ENCODE results near the gene RHBDL3. TPM values are rescaled to one million over a fixed set of nuclear protein-coding genes. Genes with fewer than 3 reads are reported as not detected.
"Not testable (repeated sequence)": the region's sequence is repeated elsewhere in the genome, so short reads cannot be mapped to it uniquely, and the experiment has no call there.

The RHBDL3 gene
- total RNA-seq, 1 donor from 2014 or later: 0.50 TPM

GRCh38 chr17:32307658-32308057 lies 42.0 kb downstream of the RHBDL3 start:
- Mint-ChIP-seq H3K27me3 (peaks cover 8% of the 10 kb centered on the region), H3K4me1 (ENCODE audit: low read depth) (peaks cover 22% of the 10 kb centered on the region), H3K4me3 (ENCODE audit: low read depth) (no peak overlapping the region), H3K9me3 (ENCODE audit: low read depth) (no peaks in the 10 kb centered on the region), H3K27ac (no peak overlapping the region), H3K36me3 (ENCODE audit: insufficient read depth) (no peaks in the 10 kb centered on the region)
- no peak for TF ChIP-seq CTCF (IDR thresholded peaks at IDR 0.05; ENCODE audit: unreplicated experiment)
- DNase-seq (ENCODE audit: low spot score, unreplicated experiment): no peak

GRCh38 chr17:32311028-32311536 lies 45.5 kb downstream of the RHBDL3 start:
- no peak for DNase-seq (ENCODE audit: low spot score, unreplicated experiment)
- no peaks in the 10 kb centered on the region for H3K36me3 Mint-ChIP-seq (ENCODE audit: insufficient read depth)
- TF ChIP-seq CTCF (IDR thresholded peaks at IDR 0.05; ENCODE audit: unreplicated experiment): no peak
- peaks cover 17% of the 10 kb centered on the region for H3K27me3 Mint-ChIP-seq
- no peak overlapping the region for H3K27ac Mint-ChIP-seq
- H3K4me1 Mint-ChIP-seq (ENCODE audit: low read depth): peaks cover 10% of the 10 kb centered on the region
- no peaks in the 10 kb centered on the region for H3K9me3 Mint-ChIP-seq (ENCODE audit: low read depth)
- no peak overlapping the region for H3K4me3 Mint-ChIP-seq (ENCODE audit: low read depth)

- H3K27me3 Mint-ChIP-seq: peaks cover 17% of the 10 kb centered on the region
- TF ChIP-seq CTCF (IDR thresholded peaks at IDR 0.05; ENCODE audit: unreplicated experiment): no peak
- DNase-seq (ENCODE audit: low spot score, unreplicated experiment): no peak
- H3K9me3 Mint-ChIP-seq (ENCODE audit: low read depth): no peaks in the 10 kb centered on the region
- H3K4me1 Mint-ChIP-seq (ENCODE audit: low read depth): peaks cover 9% of the 10 kb centered on the region
- H3K4me3 Mint-ChIP-seq (ENCODE audit: low read depth): no peak overlapping the region
- H3K27ac Mint-ChIP-seq: no peak overlapping the region
- H3K36me3 Mint-ChIP-seq (ENCODE audit: insufficient read depth): no peaks in the 10 kb centered on the region
Observed at GRCh38 chr17:32314636-32315035, 49.0 kb downstream of the RHBDL3 start.

GRCh38 chr17:32315171-32315570 lies 49.5 kb downstream of the RHBDL3 start:
- H3K27ac Mint-ChIP-seq: no peak overlapping the region
- no peak for DNase-seq (ENCODE audit: low spot score, unreplicated experiment)
- H3K9me3 Mint-ChIP-seq (ENCODE audit: low read depth): no peaks in the 10 kb centered on the region
- no peak overlapping the region for H3K4me3 Mint-ChIP-seq (ENCODE audit: low read depth)
- peaks cover 9% of the 10 kb centered on the region for H3K4me1 Mint-ChIP-seq (ENCODE audit: low read depth)
- TF ChIP-seq CTCF (IDR thresholded peaks at IDR 0.05; ENCODE audit: unreplicated experiment): no peak
- H3K27me3 Mint-ChIP-seq: peaks cover 17% of the 10 kb centered on the region
- no peaks in the 10 kb centered on the region for H3K36me3 Mint-ChIP-seq (ENCODE audit: insufficient read depth)

GRCh38 chr17:32316653-32317052 lies 51.0 kb downstream of the RHBDL3 start:
- H3K9me3 Mint-ChIP-seq (ENCODE audit: low read depth); H3K4me1 Mint-ChIP-seq (ENCODE audit: low read depth); H3K27ac Mint-ChIP-seq: not testable (repeated sequence)

GRCh38 chr17:32317353-32317752 lies 51.7 kb downstream of the RHBDL3 start:
- H3K36me3 Mint-ChIP-seq (ENCODE audit: insufficient read depth): no peaks in the 10 kb centered on the region
- no peak for TF ChIP-seq CTCF (IDR thresholded peaks at IDR 0.05; ENCODE audit: unreplicated experiment)
- no peaks in the 10 kb centered on the region for H3K9me3 Mint-ChIP-seq (ENCODE audit: low read depth)
- H3K4me1 Mint-ChIP-seq (ENCODE audit: low read depth): peaks cover 6% of the 10 kb centered on the region
- peaks cover 9% of the 10 kb centered on the region for H3K27me3 Mint-ChIP-seq
- DNase-seq (ENCODE audit: low spot score, unreplicated experiment): no peak
- no peak overlapping the region for H3K4me3 Mint-ChIP-seq (ENCODE audit: low read depth)
- H3K27ac Mint-ChIP-seq: no peak overlapping the region

More at GRCh38 chr17:32316653-32317052, 51.0 kb downstream of the RHBDL3 start:
- DNase-seq (ENCODE audit: low spot score, unreplicated experiment); H3K4me3 Mint-ChIP-seq (ENCODE audit: low read depth); H3K36me3 Mint-ChIP-seq (ENCODE audit: insufficient read depth): not testable (repeated sequence)
- peaks cover 11% of the 10 kb centered on the region for H3K27me3 Mint-ChIP-seq

Measured in progenitor cell of endocrine pancreas (in vitro differentiated cells).